Choroid plexus epithelial cell (primary cell): Measurements from ENCODE around the gene NUDT16L1.

ENCODE experiments used
- DNase-seq: peaks from one replicate; pipeline ENCODE4 v3.0.0-alpha.2; 2010; ENCODE audit warnings: low read depth
- H3K4me3 ChIP-seq: 2 replicates; pipeline ENCODE4 v1.5.1; 2011; ENCODE audit warnings: low read depth, mild to moderate bottlenecking, control low read depth, low read length, moderate library complexity
- CTCF ChIP-seq: conservative IDR thresholded peaks from 2 replicates; pipeline ENCODE4 v1.5.1; 2011; ENCODE audit warnings: low read depth, mild to moderate bottlenecking, control low read depth, inconsistent platforms, low read length, moderate library complexity

Gene NUDT16L1

GRCh38 chr16:4651827-4652226, 41.5 kb upstream of the NUDT16L1 start:
- no peak overlapping the region for H3K4me3 ChIP-seq
- no peak for DNase-seq
- no peak for TF ChIP-seq CTCF

GRCh38 chr16:4652561-4652960, 40.8 kb upstream of the NUDT16L1 start:
- H3K4me3 ChIP-seq, result no peak overlapping the region
- no peak for TF ChIP-seq CTCF
- no peak for DNase-seq

GRCh38 chr16:4654011-4654963, 39.1 kb upstream of the NUDT16L1 start:
- H3K4me3 ChIP-seq, result no peak overlapping the region
- no peak for TF ChIP-seq CTCF
- DNase-seq, result no peak

DNA sequence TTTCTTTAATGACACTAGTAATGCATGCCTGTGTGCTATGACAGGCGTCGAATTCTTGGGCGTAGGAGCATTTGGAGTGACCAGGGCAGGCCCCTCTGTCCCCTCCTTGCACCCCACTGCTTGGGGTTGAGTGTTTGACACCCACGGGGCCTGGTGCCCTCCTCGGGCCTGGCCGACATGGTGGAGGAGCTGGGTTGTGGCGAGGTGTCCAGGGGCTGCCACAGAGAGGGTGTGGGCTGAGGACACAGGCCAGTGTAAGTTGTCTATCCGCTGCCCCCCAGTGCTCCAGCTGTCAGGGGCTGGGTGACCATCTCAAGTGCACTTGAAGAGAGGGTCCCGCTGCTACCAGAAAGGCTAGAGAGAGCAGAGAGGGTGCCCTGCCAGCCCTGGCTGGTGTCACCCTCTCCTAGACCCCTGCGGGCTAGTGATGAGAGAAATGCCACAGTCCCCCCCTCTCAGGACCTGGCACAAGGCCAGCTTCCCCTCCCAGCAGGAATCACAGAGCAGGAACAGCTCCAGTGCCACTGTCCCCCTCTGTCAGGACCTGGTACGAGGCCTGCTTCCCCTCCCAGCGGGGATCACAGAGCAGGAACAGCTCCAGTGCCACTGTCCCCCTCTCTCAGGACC, 38.3 kb upstream of the NUDT16L1 start:
- no peak for TF ChIP-seq CTCF
- H3K4me3 ChIP-seq, result no peak overlapping the region
- DNase-seq, result no peak

DNA sequence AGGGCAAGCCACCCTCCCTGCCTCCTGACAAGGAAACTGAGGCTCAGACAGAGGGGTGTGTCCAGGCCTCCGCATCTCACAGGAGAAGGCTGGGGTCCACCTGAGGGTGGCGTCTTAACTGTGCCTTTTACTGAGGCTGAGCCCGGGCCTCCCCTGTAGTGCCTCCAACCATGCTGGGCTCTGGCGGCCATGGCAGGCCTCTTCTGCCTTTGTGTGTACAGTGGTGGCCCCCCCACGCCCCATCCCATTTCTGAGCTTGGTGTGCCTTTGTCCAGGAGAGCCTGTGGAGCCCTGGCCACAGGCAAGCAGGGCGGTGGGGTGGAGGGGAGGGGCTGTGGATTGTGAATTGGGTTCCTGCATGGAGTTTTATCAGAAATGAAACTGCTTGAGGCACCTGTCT, 37.6 kb upstream of the NUDT16L1 start:
- no peak for DNase-seq
- TF ChIP-seq CTCF, result no peak
- no peak overlapping the region for H3K4me3 ChIP-seq

GRCh38 chr16:4656221-4656620, 37.1 kb upstream of the NUDT16L1 start:
- no peak for TF ChIP-seq CTCF
- no peak overlapping the region for H3K4me3 ChIP-seq
- DNase-seq, result no peak
